Upper lobe of left lung (tissue), 4 donors: ENCODE results near the gene FSTL1.

Experiments
- CTCF ChIP-seq, 6 experiments: fragments of 450-650 bp in 4 of 6; fragments of 200-600 bp in 2 of 6; sonication (generic) in 2 of 6; IDR thresholded peaks; one replicate each; pipeline ENCODE4 v1.5.1; 2016 to 2019; ENCODE audit warnings: antibody characterized with exemption in 6 of 6
- EP300 ChIP-seq, 4 donors: sonication (generic); formaldehyde crosslinking; IDR thresholded peaks; one replicate each; pipeline ENCODE4 v1.5.1; 2017; ENCODE audit warnings: antibody characterized with exemption in 4 of 4, control low read depth in 2 of 4

GRCh38 chr3:120450600-120451271, at the start of gene FSTL1:
- TF ChIP-seq EP300 (IDR thresholded peaks at IDR 0.05) (no peak), CTCF (IDR thresholded peaks at IDR 0.05) (no peak)
